ENCODE measurements around the gene NUP58. TPM values are rescaled to one million over a fixed set of nuclear protein-coding genes. Genes with fewer than 3 reads are reported as not detected.
"Not testable (repeated sequence)": the region's sequence is repeated elsewhere in the genome, so short reads cannot be mapped to it uniquely, and the experiment has no call there.

NUP58 gene
- total and polyA plus RNA-seq, 4 donors: 9.6 to 43.1 (median 24.0) TPM

- H3K27ac ChIP-seq (ENCODE audit: low read depth in 1 of 2, low read length in 2 of 2): no peak overlapping the region
- H3K27me3 ChIP-seq (ENCODE audit: control insufficient read depth in 1 of 2, insufficient read depth in 2 of 2, low read length in 1 of 2): no peaks in the 10 kb centered on the region
- ATAC-seq (ENCODE audit: low FRiP score) (no peak), DNase-seq (no peak)
- H3K4me3 ChIP-seq (ENCODE audit: low read length in 2 of 2): no peak overlapping the region
- H3K9me3 ChIP-seq (ENCODE audit: control insufficient read depth, low read length): no peaks in the 10 kb centered on the region
- no peaks in the 10 kb centered on the region for H3K4me1 ChIP-seq (ENCODE audit: control insufficient read depth in 1 of 2, insufficient read depth in 2 of 2, low read length in 2 of 2)
- intact Hi-C loops (cut with DNase I): no loop called here
- H3K36me3 ChIP-seq (ENCODE audit: control insufficient read depth in 1 of 2, insufficient read depth in 2 of 2, low read length in 1 of 2): no peaks in the 10 kb centered on the region
- 90% methylated on average over 4 of the region's 4 CpGs for WGBS, 2 donors
These were observed 51.9 kb downstream of the NUP58 start for GRCh38 chr13:25353344-25353743.

DNA sequence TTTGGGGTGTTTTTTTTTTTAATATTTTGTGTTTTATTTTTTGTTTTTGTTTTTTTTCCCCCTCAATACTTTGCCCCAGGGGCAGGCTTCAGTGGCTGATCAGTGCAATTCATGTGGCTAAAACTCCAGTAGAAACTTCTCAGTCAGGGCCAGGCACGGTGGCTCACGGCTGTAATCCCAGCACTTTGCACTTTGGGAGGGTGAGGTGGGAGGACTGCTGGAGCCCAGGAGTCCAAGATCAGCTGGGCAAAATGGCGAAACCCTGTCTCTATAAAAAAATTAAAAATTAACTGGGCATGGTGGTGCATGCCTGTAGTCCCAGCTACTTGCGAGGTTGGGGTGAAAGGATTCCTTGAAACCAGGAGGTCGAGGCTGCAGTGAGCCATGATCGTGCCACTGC lies 53.0 kb downstream of the NUP58 start:
- 89 to 90% methylated on average over 6 of the region's 6 CpGs for WGBS, 2 donors
- no peak overlapping the region for H3K27ac ChIP-seq (ENCODE audit: low read depth in 1 of 2, low read length in 2 of 2)
- intact Hi-C loops (cut with DNase I): no loop called here
- no peaks in the 10 kb centered on the region for H3K9me3 ChIP-seq (ENCODE audit: control insufficient read depth, low read length)
- no peaks in the 10 kb centered on the region for H3K27me3 ChIP-seq (ENCODE audit: control insufficient read depth in 1 of 2, insufficient read depth in 2 of 2, low read length in 1 of 2)
- no peak overlapping the region for H3K4me3 ChIP-seq (ENCODE audit: low read length in 2 of 2)
- H3K4me1 ChIP-seq (ENCODE audit: control insufficient read depth in 1 of 2, insufficient read depth in 2 of 2, low read length in 2 of 2): no peaks in the 10 kb centered on the region
- no peaks in the 10 kb centered on the region for H3K36me3 ChIP-seq (ENCODE audit: control insufficient read depth in 1 of 2, insufficient read depth in 2 of 2, low read length in 1 of 2)
- DNase-seq: no peak
- no peak for ATAC-seq (ENCODE audit: low FRiP score)

DNA sequence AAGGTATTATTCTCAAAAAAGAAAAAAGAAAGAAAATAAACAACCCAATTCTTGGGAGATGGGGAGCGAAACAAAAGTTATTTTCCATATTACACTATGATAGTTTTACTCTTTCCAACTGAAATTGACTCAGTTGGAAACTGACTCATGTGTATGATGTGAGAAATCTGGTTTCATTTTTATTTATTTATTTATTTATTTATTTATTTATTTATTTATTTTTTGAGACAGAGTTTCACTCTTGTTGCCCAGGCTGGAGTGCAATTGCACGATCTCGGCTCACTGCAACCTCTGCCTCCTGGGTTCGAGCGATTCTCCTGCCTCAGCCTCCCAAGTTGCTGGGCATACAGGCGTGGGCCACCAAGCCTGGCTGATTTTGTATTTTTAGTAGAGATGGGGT lies 59.0 kb downstream of the NUP58 start:
- DNase-seq; H3K4me1 ChIP-seq (ENCODE audit: control insufficient read depth in 1 of 2, insufficient read depth in 2 of 2, low read length in 2 of 2); ATAC-seq (ENCODE audit: low FRiP score); H3K4me3 ChIP-seq (ENCODE audit: low read length in 2 of 2); H3K36me3 ChIP-seq (ENCODE audit: control insufficient read depth in 1 of 2, insufficient read depth in 2 of 2, low read length in 1 of 2); H3K27ac ChIP-seq (ENCODE audit: low read depth in 1 of 2, low read length in 2 of 2); H3K9me3 ChIP-seq (ENCODE audit: control insufficient read depth, low read length); H3K27me3 ChIP-seq (ENCODE audit: control insufficient read depth in 1 of 2, insufficient read depth in 2 of 2, low read length in 1 of 2); intact Hi-C loops (cut with DNase I): not testable (repeated sequence)
- 96 to 98% methylated on average over 6 of the region's 6 CpGs for WGBS, 2 donors

DNA sequence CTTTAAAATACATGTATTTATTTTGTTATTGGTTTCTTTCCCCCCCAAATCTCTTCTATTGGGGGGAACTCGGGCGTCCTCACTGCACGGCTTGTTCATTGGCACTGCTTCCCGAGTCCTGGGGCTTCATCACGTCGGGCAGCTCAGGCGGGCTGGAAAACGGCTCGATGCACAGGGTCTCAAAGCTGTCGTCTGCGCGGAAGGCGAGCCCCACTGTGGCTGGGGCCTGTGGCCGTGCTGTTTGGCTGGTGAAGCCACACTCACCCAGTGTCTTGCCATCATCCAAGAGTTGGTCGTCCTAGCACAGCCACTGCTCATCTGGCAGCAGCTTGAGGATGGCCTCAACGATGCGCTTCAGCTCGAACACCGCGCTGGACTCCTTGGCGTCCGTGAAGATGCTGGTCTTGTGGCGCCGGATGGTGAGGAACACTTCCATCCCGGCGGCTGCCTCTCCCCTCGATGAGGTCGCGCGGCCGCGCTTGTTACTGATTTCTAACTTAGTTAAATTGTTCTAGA lies 64.4 kb downstream of the NUP58 start:
- DNase-seq (no peak), ATAC-seq (ENCODE audit: low FRiP score) (no peak)
- 90 to 93% methylated on average over 32 of the region's 32 CpGs for WGBS, 2 donors
- H3K27ac ChIP-seq (ENCODE audit: low read depth in 1 of 2, low read length in 2 of 2): no peak overlapping the region
- H3K27me3 ChIP-seq (ENCODE audit: control insufficient read depth in 1 of 2, insufficient read depth in 2 of 2, low read length in 1 of 2): no peaks in the 10 kb centered on the region
- intact Hi-C loops (cut with DNase I): no loop called here
- no peaks in the 10 kb centered on the region for H3K4me1 ChIP-seq (ENCODE audit: control insufficient read depth in 1 of 2, insufficient read depth in 2 of 2, low read length in 2 of 2)
- no peak overlapping the region for H3K4me3 ChIP-seq (ENCODE audit: low read length in 2 of 2)
- no peaks in the 10 kb centered on the region for H3K36me3 ChIP-seq (ENCODE audit: control insufficient read depth in 1 of 2, insufficient read depth in 2 of 2, low read length in 1 of 2)
- H3K9me3 ChIP-seq (ENCODE audit: control insufficient read depth, low read length): peaks cover 2% of the 10 kb centered on the region

GRCh38 chr13:25371158-25371874 lies 69.9 kb downstream of the NUP58 start:
- H3K4me1 ChIP-seq (ENCODE audit: control insufficient read depth in 1 of 2, insufficient read depth in 2 of 2, low read length in 2 of 2): no peaks in the 10 kb centered on the region
- H3K9me3 ChIP-seq (ENCODE audit: control insufficient read depth, low read length): no peaks in the 10 kb centered on the region
- DNase-seq: no peak
- intact Hi-C loops (cut with DNase I): no loop called here
- H3K4me3 ChIP-seq (ENCODE audit: low read length in 2 of 2): peak overlapping the region in 1 of 2 donors; percentile 32
- WGBS, 2 donors: 47 to 52% methylated on average over 20 of the region's 20 CpGs
- ATAC-seq (ENCODE audit: low FRiP score): no peak
- H3K27ac ChIP-seq (ENCODE audit: low read depth in 1 of 2, low read length in 2 of 2): no peak overlapping the region
- no peaks in the 10 kb centered on the region for H3K36me3 ChIP-seq (ENCODE audit: control insufficient read depth in 1 of 2, insufficient read depth in 2 of 2, low read length in 1 of 2)
- H3K27me3 ChIP-seq (ENCODE audit: control insufficient read depth in 1 of 2, insufficient read depth in 2 of 2, low read length in 1 of 2): no peaks in the 10 kb centered on the region

GRCh38 chr13:25371875-25372283 lies 70.5 kb downstream of the NUP58 start, which contains the start of gene ATP8A2:
Gene ATP8A2, plus strand, starts transcription at chr13:25371974. Its CDS starts 239 bp downstream, at chr13:25372213.
- intact Hi-C loops (cut with DNase I): no loop called here
- 0% methylated on average over 52 to 58 of the region's 58 CpGs for WGBS, 2 donors
- Histone ChIP-seq H3K9me3 (ENCODE audit: control insufficient read depth, low read length) (no peaks in the 10 kb centered on the region), H3K27me3 (ENCODE audit: control insufficient read depth in 1 of 2, insufficient read depth in 2 of 2, low read length in 1 of 2) (no peaks in the 10 kb centered on the region), H3K4me3 (ENCODE audit: low read length in 2 of 2) (peak within 1 kb of the TSS; percentile 32 to 44), H3K36me3 (ENCODE audit: control insufficient read depth in 1 of 2, insufficient read depth in 2 of 2, low read length in 1 of 2) (no peaks in the 10 kb centered on the region), H3K27ac (ENCODE audit: low read depth in 1 of 2, low read length in 2 of 2) (no peak within 1 kb of the TSS), H3K4me1 (ENCODE audit: control insufficient read depth in 1 of 2, insufficient read depth in 2 of 2, low read length in 2 of 2) (no peaks in the 10 kb centered on the region)
- no peak for ATAC-seq (ENCODE audit: low FRiP score)
- DNase-seq: no peak

GRCh38 chr13:25372284-25373081 lies 71.1 kb downstream of the NUP58 start:
- intact Hi-C loops (cut with DNase I): no loop called here
- H3K27ac ChIP-seq (ENCODE audit: low read depth in 1 of 2, low read length in 2 of 2): no peak overlapping the region
- no peak for DNase-seq
- H3K4me3 ChIP-seq (ENCODE audit: low read length in 2 of 2): peak overlapping the region; percentile 32 to 44
- H3K36me3 ChIP-seq (ENCODE audit: control insufficient read depth in 1 of 2, insufficient read depth in 2 of 2, low read length in 1 of 2): no peaks in the 10 kb centered on the region
- H3K27me3 ChIP-seq (ENCODE audit: control insufficient read depth in 1 of 2, insufficient read depth in 2 of 2, low read length in 1 of 2): no peaks in the 10 kb centered on the region
- 13 to 17% methylated on average over 57 to 82 of the region's 82 CpGs for WGBS, 2 donors
- H3K9me3 ChIP-seq (ENCODE audit: control insufficient read depth, low read length): no peaks in the 10 kb centered on the region
- ATAC-seq (ENCODE audit: low FRiP score): no peak
- no peaks in the 10 kb centered on the region for H3K4me1 ChIP-seq (ENCODE audit: control insufficient read depth in 1 of 2, insufficient read depth in 2 of 2, low read length in 2 of 2)

DNA sequence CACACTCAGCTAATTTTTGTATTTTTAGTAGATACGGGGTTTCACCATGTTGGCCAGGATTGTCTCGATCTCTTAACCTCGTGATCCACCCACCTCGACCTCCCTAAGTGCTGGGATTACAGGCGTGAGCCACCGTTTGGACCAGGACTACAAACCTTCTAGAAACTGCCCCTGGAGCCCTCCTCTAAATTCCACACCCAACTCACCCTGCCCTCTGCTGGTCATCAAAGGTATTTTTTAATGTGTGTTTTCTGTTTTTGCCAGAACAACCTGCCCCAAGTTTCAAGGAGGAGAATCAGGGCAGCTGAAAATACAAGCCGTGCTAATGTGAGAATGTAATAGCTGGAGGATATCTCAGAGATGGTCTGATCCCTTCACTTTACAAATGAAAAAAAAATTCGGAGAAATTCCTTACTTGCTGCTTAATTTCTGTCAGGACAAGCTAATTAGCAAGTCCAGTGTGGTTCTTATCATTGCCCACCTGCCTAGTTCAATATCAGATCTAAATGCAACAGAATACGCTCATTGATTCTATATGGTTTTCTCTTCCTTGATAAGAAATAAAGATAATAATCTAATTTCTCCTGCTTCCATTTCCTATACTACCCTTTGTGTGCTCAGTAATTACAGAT lies 74.4 kb downstream of the NUP58 start:
- no peak for DNase-seq
- no peak overlapping the region for H3K4me3 ChIP-seq (ENCODE audit: low read length in 2 of 2)
- H3K4me1 ChIP-seq (ENCODE audit: control insufficient read depth in 1 of 2, insufficient read depth in 2 of 2, low read length in 2 of 2): no peaks in the 10 kb centered on the region
- no peaks in the 10 kb centered on the region for H3K36me3 ChIP-seq (ENCODE audit: control insufficient read depth in 1 of 2, insufficient read depth in 2 of 2, low read length in 1 of 2)
- 54 to 58% methylated on average over 9 of the region's 9 CpGs for WGBS, 2 donors
- H3K27me3 ChIP-seq (ENCODE audit: control insufficient read depth in 1 of 2, insufficient read depth in 2 of 2, low read length in 1 of 2): no peaks in the 10 kb centered on the region
- H3K9me3 ChIP-seq (ENCODE audit: control insufficient read depth, low read length): no peaks in the 10 kb centered on the region
- H3K27ac ChIP-seq (ENCODE audit: low read depth in 1 of 2, low read length in 2 of 2): no peak overlapping the region
- intact Hi-C loops (cut with DNase I): loop anchor here in 1 of 2 donors (5.0 kb wide), 1 partner anchor 144 kb away; no protein-coding TSS in a partner anchor
- no peak for ATAC-seq (ENCODE audit: low FRiP score)

Data from aorta (tissue), 5 donors.